Astrocyte of the spinal cord (primary cell): ENCODE data around the gene CA6.

Experiments used
- DNase-seq: peaks from one replicate; pipeline ENCODE4 v3.0.0; 2011; ENCODE audit warnings: low read depth, low spot score
- H3K4me3 ChIP-seq: 2 replicates; pipeline ENCODE4 v1.5.1; 2011; ENCODE audit warnings: low read depth, mild to moderate bottlenecking, low read length, moderate library complexity
- in situ Hi-C: cut with HindIII; loops from 2 replicates; pipeline ENCODE4 v1.10.0; 2017; ENCODE audit warnings: low sequenced_read_pairs
- TF ChIP-seq, protein P1 (sequence below): IDR thresholded peaks from 2 replicates; pipeline ENCODE4 v1.5.1; 2012; ENCODE audit warnings: low read depth, mild to moderate bottlenecking, low read length, inconsistent platforms

CA6 gene

DNA sequence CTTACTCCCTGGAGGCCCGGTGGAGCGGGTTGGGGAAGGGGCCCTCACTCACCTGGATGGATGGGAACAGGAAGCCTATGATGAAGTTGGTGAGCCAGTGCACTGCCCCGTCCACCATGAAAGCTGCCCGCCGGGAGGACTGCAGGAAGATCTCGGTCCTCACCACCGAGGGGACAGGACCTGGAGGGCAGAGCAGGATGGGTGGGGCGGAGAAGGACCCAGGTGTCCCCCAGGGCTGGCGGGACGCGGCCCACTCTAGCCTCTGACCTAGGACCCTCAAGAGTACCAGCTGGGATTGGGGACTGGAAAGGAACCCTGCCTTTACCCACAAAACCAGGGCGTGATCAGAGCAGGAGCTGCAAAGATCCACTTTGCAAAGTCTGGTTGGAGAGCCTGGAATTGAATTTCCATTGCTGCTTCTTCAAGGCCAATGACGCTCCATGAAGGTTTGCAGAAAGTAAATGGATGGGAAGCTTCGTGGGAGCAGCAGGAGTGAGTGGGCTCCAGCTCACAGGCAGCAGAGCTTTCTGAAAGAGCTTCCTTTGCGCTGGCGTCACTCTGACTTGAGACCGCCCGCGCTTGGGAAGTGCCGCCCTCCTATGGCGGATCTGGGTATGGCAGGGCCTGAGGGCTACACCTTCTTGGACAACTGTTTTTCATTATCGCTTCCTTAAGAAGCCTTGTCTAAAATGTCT, 59.2 kb downstream of the CA6 start:
- in situ Hi-C loops, result no loop called here
- TF ChIP-seq, protein P1, sequence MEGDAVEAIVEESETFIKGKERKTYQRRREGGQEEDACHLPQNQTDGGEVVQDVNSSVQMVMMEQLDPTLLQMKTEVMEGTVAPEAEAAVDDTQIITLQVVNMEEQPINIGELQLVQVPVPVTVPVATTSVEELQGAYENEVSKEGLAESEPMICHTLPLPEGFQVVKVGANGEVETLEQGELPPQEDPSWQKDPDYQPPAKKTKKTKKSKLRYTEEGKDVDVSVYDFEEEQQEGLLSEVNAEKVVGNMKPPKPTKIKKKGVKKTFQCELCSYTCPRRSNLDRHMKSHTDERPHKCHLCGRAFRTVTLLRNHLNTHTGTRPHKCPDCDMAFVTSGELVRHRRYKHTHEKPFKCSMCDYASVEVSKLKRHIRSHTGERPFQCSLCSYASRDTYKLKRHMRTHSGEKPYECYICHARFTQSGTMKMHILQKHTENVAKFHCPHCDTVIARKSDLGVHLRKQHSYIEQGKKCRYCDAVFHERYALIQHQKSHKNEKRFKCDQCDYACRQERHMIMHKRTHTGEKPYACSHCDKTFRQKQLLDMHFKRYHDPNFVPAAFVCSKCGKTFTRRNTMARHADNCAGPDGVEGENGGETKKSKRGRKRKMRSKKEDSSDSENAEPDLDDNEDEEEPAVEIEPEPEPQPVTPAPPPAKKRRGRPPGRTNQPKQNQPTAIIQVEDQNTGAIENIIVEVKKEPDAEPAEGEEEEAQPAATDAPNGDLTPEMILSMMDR, result peak; percentile 99
- DNase-seq, result peak; percentile 85
- H3K4me3 ChIP-seq, result no peak overlapping the region

DNA sequence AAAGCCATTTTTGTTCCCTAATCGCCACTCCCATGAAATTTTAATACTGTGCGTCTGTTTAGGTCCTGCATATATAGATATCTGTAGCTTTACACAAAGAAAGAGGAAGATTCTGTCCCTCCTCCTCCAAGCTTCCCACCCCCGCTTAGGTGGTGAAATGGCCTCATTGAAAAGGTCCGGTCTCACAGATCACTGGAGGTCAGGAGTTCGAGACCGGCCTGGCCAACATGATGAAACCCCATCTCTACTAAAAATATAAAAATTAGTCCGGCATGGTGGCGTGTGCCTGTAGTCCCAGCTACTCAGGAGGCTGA, 59.7 kb downstream of the CA6 start:
- TF ChIP-seq, protein P1, result no peak
- in situ Hi-C loops, result no loop called here

DNA sequence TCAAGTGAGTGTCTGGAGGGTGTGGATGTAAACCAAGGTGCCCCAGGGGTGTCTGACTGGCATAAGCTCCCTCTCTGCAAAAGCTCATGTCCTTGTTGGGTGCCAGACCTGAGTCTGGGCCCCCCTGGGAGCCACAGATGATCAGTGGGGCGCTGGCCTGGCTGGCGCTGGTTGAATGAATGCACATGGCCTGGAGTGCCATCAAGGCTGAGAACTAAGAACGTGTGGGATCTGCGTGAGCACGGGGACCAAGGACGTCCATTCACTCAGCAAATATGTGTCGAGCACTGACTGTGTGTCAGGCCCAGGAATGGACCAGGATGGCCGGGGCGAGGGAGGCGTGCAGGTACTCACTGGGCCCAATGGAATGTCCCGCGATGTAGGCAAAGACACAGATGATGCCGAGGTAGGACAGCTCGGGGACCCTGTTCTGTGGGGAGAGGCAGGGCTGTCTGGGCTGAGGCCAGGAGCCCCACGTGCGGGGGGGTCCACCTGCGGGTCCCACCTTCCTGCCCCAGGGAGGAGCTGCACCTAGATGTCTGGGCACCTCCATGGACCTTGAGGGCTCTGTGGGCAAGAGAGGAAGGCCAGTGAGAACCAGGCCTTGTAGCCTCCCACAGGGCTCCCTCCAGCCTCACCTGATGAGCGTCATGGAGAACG, 61.4 kb downstream of the CA6 start:
- DNase-seq, result no peak
- TF ChIP-seq, protein P1, result no peak
- in situ Hi-C loops, result no loop called here
- H3K4me3 ChIP-seq, result no peak overlapping the region

More for the DNA sequence above, 59.7 kb downstream of the CA6 start:
- no peak overlapping the region for H3K4me3 ChIP-seq
- no peak for DNase-seq

DNA sequence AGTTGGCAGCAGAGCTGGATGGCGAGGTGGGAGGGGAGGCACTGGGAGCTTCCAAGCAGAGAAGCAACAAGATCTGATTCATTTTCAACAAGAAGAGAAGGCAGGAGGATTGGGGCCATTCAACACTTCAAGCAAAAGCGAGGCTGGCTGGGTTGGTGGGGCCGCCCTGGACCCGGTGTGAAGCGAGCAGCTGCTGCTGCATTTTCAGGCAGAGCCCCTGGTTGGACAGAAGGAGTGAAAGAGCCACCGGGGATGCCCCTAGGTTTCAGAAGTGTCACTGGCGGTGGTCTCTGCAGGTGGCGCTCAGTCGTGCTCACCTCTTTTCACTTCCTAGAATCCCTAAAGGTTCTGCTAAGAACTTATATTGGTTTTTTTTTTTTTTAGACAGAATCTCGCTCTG, 62.6 kb downstream of the CA6 start:
- no peak overlapping the region for H3K4me3 ChIP-seq
- TF ChIP-seq, protein P1, result no peak
- DNase-seq, result no peak

DNA sequence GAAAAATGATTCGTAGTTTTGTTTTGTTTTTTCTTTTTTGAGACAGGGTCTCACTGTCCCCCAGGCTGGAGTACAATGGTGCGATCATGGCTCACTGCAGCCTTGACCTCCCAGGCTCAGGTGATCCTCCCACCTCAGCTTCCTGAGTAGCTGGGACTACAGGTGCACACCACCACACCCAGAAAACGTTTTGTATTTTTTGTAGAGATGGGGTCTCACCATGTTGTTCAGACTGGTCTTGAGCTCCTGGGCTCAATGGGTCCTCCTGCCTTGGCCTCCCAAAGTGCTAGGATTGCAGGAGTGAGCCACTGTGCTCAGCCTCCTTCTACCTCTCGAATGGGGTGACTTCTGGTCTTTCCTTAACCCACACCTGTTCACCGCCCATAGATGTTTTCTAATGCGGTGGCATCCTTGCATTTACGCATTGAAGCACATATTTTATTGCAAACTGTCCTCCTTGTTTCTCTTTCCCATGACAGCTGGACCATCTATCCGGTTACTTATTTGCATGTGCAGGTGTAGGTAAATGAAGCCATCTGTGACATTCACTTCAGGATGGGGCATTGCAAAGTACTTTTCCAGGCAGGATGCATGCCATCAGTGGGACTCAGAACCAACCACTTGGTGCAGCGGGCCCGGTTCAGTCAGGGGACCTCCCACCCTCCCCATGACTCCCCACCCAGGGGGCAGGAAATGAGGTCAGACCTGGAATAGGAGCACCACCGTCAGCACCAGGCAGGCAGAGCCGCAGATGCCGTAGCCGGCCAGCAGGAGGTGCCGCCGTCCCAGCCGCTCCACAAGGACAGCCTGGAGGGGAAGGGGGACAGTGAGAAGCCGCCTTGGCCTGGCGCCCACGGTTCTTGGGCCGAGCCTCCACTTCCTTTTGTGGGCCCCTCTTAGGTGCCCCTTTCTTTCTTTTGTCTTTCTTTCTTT, 64.0 kb downstream of the CA6 start:
- TF ChIP-seq, protein P1, result peak; percentile 77
- in situ Hi-C loops, result no loop called here
- peak; percentile 19 for DNase-seq
- H3K4me3 ChIP-seq, result no peak overlapping the region

More for the DNA sequence above, 62.6 kb downstream of the CA6 start:
- in situ Hi-C loops, result no loop called here

DNA sequence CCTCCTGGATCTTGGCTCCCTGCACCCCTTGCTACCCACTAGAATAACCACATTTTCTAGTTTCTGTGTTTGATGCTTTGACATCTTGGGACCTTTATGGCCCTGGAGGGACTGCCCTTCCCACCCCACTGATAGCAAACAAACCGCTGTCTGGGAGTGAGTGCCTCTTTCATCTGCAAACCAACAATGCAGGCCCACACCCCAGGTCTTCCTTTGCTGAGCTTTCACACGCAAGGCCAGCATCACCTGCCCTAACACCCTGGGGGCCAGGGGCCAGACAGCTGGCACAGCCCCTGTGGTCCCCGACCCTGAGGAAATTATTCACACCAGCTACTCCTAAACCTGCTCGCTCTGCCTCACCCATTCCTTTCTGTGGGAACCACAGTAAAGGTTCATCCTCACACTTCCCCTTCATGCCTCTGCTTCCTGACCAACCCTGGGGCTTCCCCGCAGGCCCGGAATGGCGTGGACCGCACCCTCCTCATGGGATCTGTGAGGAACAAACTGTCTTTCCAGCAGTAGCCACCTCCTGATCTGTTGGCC, 65.2 kb downstream of the CA6 start:
- TF ChIP-seq, protein P1, result no peak
- in situ Hi-C loops, result no loop called here
- H3K4me3 ChIP-seq, result no peak overlapping the region
- DNase-seq, result no peak
